HG03039 (cell line): ENCODE measurements around the gene ZNF322.
"Not testable (repeated sequence)": the region's sequence is repeated elsewhere in the genome, so short reads cannot be mapped to it uniquely, and the experiment has no call there.

ENCODE experiments used
- ATAC-seq: cut with Tn5 transposase; IDR thresholded peaks from one replicate; pipeline ENCODE4 v1.9.1; 2021; ENCODE audit warnings: mild to moderate bottlenecking, moderate library complexity; ENCODE audit not compliant: unreplicated experiment

The ZNF322 gene

GRCh38 chr6:26659042-26659999 is at the start of gene ZNF322:
ZNF322 (minus strand) TSS chr6:26659746; CDS start chr6:26638553, 21,193 bp downstream.
- ATAC-seq = peak; percentile 99

- ATAC-seq = not testable (repeated sequence)
Observed at GRCh38 chr6:26705780-26706179, 46.2 kb upstream of the ZNF322 start.

GRCh38 chr6:26705352-26705751 is 45.8 kb upstream of the ZNF322 start:
- not testable (repeated sequence) for ATAC-seq

GRCh38 chr6:26701023-26701747 is 41.6 kb upstream of the ZNF322 start:
- not testable (repeated sequence) for ATAC-seq

- ATAC-seq = not testable (repeated sequence)
Observed at GRCh38 chr6:26697496-26697895, 38.0 kb upstream of the ZNF322 start.

- ATAC-seq = not testable (repeated sequence)
Observed at GRCh38 chr6:26689324-26689947, 29.9 kb upstream of the ZNF322 start.

- not testable (repeated sequence) for ATAC-seq
Observed at GRCh38 chr6:26682435-26683042, 23.0 kb upstream of the ZNF322 start.

GRCh38 chr6:26673287-26673686 is 13.7 kb upstream of the ZNF322 start:
- ATAC-seq = not testable (repeated sequence)

GRCh38 chr6:26670558-26670957 is 11.0 kb upstream of the ZNF322 start:
- not testable (repeated sequence) for ATAC-seq

- not testable (repeated sequence) for ATAC-seq
Observed at GRCh38 chr6:26670003-26670402, 10.5 kb upstream of the ZNF322 start.

- ATAC-seq = peak; percentile 12
Observed at GRCh38 chr6:26660000-26660361, 435 bp upstream of the ZNF322 start.

- no peak for ATAC-seq
Observed at GRCh38 chr6:26657256-26657655, 2.3 kb downstream of the ZNF322 start.

GRCh38 chr6:26653007-26653406 is 6.5 kb downstream of the ZNF322 start:
- ATAC-seq = no peak

- ATAC-seq = no peak
Observed at GRCh38 chr6:26651133-26651781, 8.3 kb downstream of the ZNF322 start.

GRCh38 chr6:26646074-26646473 is 13.5 kb downstream of the ZNF322 start:
- no peak for ATAC-seq

- no peak for ATAC-seq
Observed at GRCh38 chr6:26640806-26641205, 18.7 kb downstream of the ZNF322 start.

- ATAC-seq = no peak
Observed at GRCh38 chr6:26629359-26629758, 30.2 kb downstream of the ZNF322 start.

GRCh38 chr6:26627843-26628242 is 31.7 kb downstream of the ZNF322 start:
- ATAC-seq = no peak

GRCh38 chr6:26624557-26624956 is 35.0 kb downstream of the ZNF322 start:
- ATAC-seq = no peak

GRCh38 chr6:26623339-26623859 is 36.1 kb downstream of the ZNF322 start:
- ATAC-seq = no peak
